Measurements from ENCODE around the gene STARD13.

The STARD13 gene

DNA sequence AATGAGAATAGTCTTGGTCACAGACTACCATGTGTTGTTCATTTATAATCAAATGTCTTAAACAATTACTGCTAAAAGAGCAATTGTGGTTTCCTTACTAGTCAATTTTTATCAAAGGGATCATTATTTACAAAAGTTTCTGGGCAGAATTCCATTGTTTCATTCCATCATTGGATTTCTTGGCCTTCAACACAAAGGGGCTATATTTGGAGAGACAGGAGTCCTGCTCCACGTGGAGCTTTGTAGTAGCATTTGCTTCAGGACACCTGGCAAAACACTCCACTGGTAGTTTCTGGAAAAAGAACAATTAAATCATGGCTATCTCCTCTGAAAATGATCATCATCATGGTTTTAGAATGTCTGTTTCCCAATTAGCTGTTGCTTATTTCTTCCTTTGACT is 22.3 kb upstream of the STARD13 start:
- DNase-seq (ENCODE audit: low read depth in 3 of 3), result no peak

DNA sequence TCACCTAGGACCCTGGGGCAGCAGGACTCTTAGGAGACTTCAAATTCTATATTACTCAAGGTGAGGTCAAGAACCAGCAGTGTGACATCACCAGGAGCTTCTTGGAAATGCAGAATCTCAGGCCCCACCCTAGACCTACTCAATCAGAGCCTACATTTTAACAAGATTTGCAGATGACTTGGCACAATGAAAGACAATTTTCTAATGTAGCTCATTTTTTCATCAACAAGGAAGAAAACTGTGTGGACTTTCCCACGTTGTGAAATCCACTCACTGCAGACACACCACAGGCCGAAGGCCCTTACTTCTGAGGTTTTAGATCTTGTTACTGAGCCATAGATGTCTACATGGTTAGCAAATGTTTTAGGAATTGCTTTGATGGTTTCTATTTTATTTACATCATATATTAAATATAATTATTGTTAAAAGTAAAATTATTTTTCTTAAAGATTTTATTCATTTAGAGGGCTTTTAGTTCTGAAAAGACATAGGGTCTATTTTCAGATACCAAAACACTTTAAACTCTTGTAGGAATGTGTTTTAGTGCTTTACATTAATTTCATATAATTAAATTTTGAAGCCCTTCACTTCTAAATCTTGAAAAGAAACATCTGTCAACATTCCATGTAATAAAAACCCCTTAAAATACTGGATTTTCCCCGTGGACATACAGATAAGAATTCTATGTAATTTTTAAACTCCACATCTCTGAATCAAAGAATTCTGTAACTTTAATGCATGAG is 18.5 kb upstream of the STARD13 start:
- no peak for DNase-seq (ENCODE audit: low read depth in 3 of 3)

DNA sequence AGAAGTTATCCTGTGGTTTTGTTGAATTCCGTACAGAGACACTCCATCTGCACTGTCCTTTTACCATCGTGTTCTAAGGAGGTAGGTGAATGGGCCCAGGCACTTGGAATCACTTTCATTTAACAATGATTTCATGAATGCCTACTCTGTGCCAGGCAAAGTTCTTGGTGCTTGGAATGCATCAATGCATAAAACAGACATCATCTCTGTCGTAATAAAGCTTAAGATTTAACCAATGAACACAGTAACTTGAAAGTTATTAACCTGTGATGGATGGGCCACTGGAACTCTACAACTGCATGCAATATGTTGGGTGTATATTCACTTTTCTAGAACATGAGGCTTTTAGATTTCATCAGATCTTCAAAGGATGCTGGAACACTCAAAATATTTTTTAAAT is 14.1 kb upstream of the STARD13 start:
- no peak for DNase-seq (ENCODE audit: low read depth in 3 of 3)

DNA sequence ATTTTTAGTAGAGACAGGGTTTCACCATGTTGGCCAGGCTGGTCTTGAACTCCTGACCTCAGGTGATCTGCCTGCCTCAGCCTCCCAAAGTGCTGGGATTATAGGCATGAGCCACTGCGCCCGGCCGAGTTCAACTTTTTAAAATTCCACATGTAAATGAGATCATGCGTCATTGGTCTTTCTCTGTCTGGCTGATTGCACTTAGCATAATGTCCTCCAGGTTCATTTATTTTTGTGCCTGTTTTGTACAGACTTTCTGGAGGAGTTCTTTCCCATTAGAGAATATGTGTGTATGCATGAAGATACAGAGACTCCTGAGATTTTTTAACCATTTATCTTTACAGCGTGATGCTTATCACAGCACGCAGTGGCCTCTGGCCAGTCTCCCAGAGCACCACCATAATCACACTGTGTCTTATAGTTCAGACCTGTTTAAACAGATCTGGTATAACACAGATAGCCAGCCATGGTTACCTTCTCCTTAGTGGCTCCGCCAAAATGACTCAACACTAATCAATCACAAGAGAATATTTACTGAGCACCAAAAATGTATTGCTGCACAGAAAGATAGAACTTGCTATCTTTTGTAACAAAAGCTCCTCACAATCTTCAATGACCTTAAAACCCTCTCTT is 11.4 kb upstream of the STARD13 start:
- DNase-seq (ENCODE audit: low read depth in 3 of 3), result no peak

DNA sequence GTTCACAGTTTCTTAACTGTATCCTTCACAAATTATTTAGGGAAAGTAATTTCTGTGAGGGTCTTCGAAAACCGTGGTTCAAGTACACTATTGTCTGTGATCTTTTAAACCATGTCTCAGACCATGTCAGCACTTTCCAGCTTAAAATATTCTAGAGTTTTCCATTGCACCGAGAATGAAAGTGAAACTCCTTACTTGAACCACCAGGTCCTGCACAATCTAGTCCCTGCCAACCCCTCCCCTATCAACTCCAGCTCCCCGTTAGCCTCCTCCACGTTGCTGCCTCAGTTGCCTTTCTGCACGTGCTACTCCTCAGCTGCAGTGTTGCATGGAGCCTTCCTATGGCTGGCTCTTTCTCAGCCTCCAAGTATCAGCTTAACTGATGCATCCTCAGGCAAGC is 7.2 kb upstream of the STARD13 start:
- no peak for DNase-seq (ENCODE audit: low read depth in 3 of 3)

DNA sequence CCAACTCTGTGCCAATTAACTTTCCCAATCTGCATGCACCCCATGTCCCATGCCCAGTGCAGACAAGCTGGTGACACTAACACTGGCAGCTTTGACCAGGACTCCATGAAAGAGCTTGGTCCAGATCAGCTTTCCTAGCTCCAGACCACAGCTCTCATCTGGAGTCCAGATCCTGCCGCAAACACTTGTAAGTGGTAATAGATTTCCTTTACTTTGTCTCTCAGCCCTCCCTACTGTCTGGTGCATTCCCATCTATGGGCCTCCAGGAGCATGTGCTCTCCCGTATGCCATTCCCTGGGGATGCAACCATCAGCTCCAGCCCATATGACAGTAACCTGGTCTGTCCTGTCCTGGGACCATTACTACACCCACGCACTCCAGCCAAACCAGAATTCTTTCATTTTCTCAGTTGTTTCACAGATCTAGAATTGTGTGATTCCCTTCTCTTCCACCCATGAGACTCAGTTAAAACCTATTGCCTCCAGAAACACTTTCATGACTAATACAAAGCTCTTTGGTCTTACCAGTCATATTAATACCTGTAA is 4.9 kb upstream of the STARD13 start:
- no peak for DNase-seq (ENCODE audit: low read depth in 3 of 3)

DNA sequence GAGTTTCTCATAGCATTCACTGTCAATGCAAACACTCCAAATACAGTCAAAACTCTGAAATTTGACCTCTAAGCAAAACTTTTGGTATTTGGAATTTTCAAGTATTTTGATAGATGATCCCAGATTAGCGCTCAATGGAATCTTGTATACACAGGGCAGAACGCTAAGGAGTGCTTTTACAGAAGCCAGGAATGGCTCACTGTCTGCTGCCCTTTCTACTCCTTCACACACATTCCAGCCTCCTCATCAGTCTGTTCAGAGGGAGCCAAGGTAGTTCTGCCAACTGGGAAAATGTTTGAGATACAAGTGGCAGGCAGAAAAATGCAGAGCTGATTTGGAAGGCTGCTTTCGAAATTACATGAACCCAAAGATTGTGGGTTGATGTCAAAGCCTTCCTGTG is 4.4 kb upstream of the STARD13 start:
- DNase-seq (ENCODE audit: low read depth in 3 of 3), result no peak

DNA sequence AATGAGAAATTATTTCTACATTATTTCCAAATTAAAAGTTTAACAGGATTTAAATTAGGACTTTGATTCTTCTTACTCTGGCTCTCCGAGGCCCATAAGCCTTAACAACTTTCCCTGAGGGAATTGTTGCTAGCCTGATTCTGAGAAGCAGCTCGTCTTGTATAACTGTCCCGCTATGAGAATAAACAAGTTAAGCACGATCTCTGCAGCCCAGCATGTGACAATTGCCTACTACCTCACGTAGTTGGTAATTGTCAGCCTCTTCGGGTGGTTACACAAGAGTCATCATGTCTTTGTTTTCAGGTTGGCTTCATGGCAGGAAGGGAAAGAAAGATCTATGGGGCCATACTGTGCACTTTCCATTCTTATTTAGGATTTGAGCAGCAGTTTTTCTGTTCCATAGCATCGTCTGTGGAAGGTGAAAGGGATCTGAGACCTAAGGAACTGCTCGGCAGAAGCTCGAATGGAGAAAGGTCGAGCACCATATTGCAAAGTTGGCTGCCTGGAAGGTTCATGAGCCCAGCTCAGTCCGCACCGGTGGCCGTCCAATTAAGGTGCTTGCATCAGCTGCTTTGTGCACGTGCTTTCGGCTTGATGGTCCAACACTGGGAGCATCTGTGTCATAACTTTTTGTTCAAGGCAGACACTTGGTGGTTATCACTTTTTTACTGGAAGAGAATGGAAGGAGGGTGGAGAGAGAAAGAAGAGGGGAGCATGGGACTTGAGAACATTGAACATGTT is 1.8 kb upstream of the STARD13 start:
- DNase-seq (ENCODE audit: low read depth in 3 of 3), result no peak

DNA sequence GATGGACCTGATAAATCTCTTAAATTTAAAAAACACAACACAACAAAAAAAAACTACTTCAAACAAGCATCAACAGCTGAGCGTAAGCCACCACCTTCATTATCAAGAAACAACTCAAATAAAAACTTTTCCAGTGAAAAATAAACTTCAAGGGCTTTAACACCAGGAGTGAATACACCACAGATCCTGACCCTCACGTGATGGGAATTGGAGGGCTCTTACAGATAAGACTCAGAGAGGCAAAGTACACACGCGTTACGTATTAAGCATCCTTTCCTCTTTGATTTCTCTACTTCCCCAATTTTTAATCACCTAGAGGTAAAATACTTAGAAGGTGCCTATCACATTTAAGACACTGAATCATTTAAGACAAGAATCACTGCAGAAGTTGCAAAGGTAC is 573 bp upstream of the STARD13 start:
- no peak for DNase-seq (ENCODE audit: low read depth in 3 of 3)

DNA sequence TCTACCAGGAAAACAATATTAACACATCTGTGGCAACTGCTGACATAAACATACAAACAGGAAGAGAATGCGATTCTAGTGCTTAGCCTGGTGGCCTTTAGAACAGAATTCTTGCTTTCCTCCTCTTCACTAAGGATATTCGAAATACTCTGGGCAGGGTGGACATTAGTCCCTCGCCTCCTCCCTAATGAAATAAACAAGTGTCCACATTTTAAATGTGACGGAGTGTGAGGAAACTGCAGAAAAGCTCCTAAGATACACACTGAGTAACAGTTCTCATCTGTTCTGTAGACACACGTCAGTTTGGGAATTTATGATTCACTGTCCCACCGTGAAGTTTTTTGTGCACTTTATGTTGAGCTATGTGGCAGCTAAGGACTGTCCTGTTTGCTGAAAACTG is 639 bp downstream of the STARD13 start:
- DNase-seq (ENCODE audit: low read depth in 3 of 3), result no peak

DNA sequence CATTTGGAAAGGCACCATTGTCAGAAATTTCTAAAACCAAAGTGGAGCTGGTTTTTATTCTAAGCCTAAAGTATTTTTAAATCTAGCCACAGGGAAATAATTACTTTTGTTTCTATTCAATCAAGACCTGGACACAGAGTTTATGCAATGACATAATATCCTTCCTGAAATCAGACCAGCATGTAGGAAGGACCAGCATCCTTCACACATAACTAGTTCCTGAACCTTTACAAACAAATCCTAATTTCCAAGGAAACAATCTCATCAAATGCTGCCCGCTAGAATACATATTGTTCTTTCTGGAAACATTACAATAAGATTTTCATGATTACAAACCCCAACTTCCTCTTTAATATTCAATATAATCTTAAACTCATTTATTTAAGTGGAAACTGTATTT is 1.5 kb downstream of the STARD13 start:
- DNase-seq (ENCODE audit: low read depth in 3 of 3), result no peak

DNA sequence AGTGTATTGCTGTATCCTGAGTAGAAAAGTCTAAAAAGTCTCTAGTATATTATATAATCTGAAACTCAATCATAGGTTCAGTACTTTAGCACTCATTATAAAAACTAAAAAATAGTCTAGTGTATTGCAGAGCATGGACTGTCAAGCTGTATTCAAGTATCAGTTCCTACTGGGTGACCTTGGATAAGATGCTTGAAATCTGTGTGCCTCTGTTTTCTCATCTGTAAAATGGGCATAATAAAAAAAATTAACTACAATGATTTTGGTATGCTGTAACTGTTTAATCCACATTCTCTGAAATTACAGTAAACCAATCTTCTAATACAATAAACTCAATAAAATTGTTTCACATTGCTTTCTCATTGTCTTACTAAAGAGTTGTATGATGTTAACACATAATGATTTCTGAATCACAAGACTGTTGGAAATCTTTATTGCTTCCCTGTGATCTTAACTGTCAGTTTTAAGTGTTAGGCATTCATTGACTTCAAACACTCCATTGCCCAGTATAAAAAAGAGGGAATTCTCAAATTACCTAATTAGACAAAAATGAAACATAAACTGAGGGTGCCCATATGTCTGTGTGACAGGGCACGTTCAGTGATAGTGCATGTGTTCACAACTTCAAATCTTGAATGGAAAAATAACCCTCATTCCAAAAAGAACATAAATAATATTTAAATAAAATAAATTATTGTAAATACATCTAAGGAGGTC is 2.2 kb downstream of the STARD13 start:
- DNase-seq (ENCODE audit: low read depth in 3 of 3), result no peak

DNA sequence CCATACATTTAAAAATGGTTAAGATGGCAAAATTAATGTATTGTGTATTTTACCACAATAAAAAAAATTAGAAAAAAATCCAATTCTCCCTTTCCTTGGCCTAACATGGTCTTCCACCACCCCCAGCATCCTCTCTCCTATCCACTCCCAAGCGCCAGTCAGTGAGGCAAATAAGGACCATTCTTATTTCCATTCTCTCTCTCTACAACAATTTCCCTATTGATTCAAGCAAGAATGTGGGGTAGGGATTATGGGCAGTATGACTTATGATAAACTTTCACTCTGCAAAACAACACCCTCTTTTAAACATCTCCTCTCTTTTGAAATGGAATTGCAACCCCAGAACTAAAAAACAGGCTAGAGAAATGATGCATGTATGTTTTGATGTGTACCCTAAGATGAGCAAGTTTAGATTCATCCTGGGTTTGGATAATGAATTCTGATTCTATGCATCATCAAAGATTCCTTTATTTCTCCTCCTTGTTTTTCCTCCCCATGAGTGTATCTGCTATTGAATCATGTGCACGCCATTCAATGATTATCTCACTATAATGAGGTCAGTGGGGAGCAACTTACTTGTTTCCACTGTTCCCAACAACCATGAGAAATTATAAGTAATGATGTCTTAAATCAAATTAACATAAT is 3.5 kb downstream of the STARD13 start:
- no peak for DNase-seq (ENCODE audit: low read depth in 3 of 3)

DNA sequence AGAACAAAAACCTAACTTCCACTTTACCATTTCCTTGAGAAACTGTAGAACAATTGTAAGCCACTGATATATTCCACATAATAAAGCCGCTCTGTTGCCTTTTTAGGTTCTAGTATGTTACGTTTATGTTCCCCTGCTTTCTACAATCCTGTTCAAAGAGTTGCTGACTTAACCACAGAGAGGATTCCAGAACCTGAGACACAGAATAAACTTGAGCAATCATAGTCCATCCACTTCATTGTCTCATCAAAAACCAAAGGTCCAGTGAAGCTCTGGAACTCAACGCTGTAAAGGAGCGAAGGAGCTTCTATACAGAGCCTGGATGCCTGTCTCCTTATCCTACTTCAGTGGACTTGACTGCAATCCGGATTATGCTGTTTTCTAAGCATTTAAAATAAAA is 4.6 kb downstream of the STARD13 start:
- no peak for DNase-seq (ENCODE audit: low read depth in 3 of 3)

DNA sequence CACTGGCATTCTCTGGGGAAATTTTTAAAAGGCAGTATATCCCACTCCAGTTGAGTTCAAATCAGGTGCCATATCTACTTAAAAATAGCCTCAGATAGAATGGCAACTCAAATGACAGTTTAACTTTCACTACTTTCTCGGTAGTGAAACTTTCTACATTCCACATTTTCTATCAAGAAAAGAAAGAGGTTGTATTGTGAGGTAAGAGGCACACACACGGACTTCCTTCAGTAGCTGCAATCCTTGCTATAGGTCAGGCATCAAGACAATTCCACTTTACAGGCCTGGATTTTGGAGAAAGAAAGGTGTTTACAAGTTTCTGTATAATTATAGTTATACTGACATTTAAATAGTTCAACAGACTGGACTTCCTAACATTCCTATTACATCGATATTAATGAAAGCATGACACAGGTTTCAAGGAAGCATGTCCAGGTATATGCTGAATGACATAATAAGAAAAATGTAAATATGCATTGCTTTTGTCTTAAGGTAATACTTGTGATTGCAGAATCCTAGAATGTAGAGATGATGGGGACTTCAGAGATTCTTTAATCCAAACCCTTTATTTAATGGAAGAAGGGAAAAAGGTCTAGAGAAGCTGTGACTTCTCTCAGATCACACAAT is 5.2 kb downstream of the STARD13 start:
- no peak for DNase-seq (ENCODE audit: low read depth in 3 of 3)

DNA sequence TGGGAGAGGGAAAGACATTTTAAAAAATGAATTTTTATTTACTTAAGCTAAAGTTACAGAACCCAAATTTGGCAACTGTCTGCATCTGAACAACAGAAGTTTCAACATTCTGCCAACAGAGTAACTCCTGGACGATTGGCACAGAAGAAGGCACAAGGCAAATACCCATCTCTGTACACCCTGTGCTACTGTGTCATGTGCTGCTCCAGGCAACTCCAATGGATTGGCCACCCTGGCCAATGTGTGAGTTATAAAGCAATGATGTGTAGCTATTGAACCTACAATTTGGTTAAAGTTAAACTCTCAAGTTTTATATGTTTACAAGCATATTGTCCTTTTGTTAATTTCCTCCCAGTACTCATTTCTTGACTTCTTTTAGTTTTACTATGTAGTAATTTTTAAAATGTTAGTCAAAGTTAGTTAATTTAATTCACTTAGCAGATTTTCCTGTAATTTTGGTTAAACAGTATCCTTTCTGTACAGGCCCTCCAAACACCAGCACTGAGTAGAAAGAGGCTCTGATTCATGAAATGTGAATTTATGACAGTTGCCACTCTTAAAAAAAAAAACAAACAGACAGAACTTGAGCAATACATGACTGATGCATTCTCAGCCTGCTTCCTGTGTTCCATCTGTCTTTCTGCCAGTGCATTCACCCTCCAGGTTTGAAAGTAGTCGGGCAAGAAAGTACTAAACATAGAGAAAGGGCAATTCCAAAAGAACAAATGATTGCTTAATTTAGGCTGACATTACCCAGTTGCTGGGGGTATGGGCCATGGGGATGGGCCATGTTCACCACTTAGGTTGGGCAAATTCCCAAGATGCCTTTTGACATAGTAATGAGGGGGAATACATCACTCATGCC is 5.9 kb downstream of the STARD13 start:
- no peak for DNase-seq (ENCODE audit: low read depth in 3 of 3)

DNA sequence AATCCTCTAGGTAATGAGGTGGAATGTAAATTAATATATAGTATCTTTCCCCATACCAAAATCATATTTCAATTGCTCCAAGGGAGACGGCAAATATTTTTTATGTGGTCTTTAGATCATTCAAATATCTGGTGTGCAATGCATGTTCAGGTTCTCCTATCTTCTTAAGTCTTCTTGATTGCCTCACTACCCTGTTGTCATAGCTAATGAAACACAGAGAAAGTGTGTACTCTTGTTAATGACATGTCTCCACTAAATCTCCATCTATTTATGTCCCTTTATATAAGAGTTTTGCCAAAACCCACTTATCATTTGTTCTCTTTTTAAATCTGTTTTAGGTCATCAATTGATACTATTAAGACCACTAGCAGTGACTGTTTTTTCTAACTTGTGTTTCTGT is 6.6 kb downstream of the STARD13 start:
- DNase-seq (ENCODE audit: low read depth in 3 of 3), result no peak

DNA sequence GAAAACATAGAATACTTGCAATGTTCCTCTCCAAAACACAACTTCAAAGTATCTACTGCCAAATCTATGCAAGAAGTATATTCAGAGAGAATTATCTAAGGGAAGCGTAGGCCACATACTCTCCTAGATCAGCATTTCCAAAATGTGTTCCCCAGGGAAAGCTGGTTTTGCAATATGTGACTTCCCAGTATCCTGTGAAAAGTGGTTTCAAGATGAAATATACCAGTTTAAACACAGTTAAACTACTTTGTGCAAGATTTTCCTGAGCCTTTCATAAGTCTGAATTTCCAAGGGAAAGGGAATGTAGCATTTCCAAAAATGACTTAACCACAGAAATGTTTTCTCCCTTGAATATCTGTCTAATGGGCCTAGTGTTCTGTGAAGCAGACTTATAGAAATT is 7.6 kb downstream of the STARD13 start:
- no peak for DNase-seq (ENCODE audit: low read depth in 3 of 3)

DNA sequence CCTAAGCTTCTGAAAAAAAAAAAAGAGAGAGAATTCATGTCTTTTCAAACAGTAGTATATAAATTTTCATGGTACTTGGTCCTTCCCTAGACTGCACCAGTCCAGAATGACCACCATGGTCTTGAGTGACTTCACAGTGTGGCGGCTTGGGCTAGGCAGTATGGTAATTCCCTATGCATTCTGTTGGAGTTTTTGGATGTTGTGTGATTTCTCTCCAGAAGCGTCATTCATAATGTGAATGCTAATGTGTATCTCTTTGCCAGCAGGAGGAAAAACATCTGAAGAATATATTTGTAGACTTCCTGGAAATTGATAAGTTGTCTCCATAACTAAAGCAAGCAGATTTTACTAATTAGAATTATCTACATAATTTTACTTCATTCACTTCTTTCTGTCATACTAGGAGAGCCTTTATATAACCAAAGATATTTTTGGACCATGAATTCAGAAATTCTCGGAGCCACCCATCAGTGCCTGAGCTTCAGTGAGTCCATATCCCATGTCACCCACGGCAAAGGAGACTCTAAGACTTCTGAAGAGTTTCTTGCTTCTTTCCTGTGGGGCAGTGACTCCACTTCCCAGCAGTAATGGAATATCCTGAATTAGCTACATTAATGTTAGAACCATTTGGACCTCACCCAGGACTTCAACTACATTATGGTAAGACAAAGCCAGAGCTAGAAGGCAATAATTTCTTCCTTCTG is 8.4 kb downstream of the STARD13 start:
- DNase-seq (ENCODE audit: low read depth in 3 of 3), result no peak

DNA sequence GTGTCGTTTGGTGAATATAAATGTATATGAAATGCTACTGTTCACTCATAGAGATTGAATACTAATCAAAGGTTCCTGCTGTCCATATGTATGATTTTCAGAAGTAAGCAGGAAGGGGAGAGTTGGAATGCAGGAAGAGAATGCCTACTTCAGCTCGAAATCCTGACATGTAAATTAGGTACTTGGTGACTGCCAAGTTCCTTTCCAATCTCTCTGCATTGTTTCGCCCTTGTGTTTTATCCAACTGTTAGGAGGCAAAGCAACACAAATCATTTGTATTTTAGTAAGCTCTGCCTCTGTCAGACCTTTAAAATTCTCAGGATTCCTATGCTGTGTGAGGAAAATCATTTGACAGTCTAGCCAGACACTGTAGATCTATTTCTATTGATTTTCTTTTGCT is 9.0 kb downstream of the STARD13 start:
- DNase-seq (ENCODE audit: low read depth in 3 of 3), result no peak

Measured in stimulated activated CD4-positive, alpha-beta T cell treated with anti-CD3 and anti-CD28 coated beads, TNF-alpha, amount 100 ng/mL, for 4 hours (primary cell).